Measurements from ENCODE around the gene AJAP1. TPM values are rescaled to one million over a fixed set of nuclear protein-coding genes. Genes with fewer than 3 reads are reported as not detected.

Gene AJAP1
- total RNA-seq, 1 experiment from 2014 or later, result not detected

DNA sequence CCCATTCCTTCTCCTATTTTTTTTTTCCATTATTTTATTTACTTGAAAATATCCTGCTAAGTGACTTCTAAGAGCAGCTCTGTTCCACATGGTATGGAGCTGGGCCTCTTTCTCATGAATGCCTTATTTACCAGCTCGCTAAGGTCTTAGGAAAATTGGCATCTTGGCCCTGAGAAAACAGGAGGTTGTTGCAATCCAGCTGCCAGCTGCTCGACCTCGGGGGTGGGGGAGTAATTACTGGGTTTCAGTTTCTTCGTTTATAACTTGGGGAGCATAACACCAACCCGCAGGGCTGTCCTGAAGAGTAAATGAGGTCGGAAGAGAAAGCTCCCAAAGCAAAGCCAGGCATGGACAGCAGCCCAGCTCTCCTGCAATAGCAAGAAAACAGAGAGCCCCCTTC, 176.3 kb downstream of the AJAP1 start:
- no peak overlapping the region for H3K27ac ChIP-seq
- H3K4me1 ChIP-seq (replicated peaks; ENCODE audit: insufficient read depth), result no peaks in the 10 kb centered on the region
- H4K20me1 ChIP-seq (ENCODE audit: insufficient read depth), result no peaks in the 10 kb centered on the region
- H3K4me2 ChIP-seq, result no peak overlapping the region
- no peaks in the 10 kb centered on the region for H3K9me3 ChIP-seq (ENCODE audit: insufficient read depth, low read depth)
- BruUV-seq (replicated peaks), result no TSS peak
- no peaks in the 10 kb centered on the region for H3K27me3 ChIP-seq (ENCODE audit: insufficient read depth, low read depth)
- no peaks in the 10 kb centered on the region for H3K9me2 ChIP-seq (ENCODE audit: insufficient read depth)
- no peak overlapping the region for H2AFZ ChIP-seq
- ChIA-PET POLR2A (ENCODE audit: unreplicated experiment) (no interaction called here), CTCF (no interaction called here)
- H3F3A ChIP-seq (ENCODE audit: insufficient read depth, low read depth), result no peaks in the 10 kb centered on the region
- H3K4me3 ChIP-seq, result no peak overlapping the region
- no peak for DNase-seq
- no peaks in the 10 kb centered on the region for H3K36me3 ChIP-seq (ENCODE audit: low read depth)
- TF ChIP-seq EZH2 (IDR thresholded peaks at IDR 0.05; ENCODE audit: low read depth), result no peak
- TF ChIP-seq CTCF (conservative IDR thresholded peaks at IDR 0.05), result no peak
- intact Hi-C loops (cut with micrococcal nuclease; ENCODE audit: unreplicated experiment), result no loop called here
- H3K79me2 ChIP-seq (ENCODE audit: low read depth), result no peaks in the 10 kb centered on the region

DNA sequence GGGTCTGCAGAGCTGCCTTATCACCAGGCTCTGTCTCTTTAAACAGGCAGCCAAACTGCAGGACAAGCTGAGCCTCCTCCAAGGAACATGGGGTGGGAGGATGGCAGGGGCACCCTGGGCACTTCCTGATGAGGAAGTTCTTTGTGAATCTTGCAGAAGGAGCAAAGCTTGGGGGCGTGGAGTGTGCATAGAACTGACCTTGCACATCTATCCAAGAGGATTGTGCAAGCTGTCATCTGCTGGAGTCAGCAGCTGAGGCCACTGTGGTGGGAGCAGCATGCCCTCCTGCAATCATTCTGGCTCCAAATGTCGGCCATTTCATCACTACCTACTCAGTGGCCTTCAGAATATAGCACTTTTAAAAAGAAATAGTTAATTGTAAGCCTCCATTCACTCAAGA, 182.2 kb downstream of the AJAP1 start:
- no peak overlapping the region for H3K4me2 ChIP-seq
- H3K9me3 ChIP-seq (ENCODE audit: insufficient read depth, low read depth), result no peaks in the 10 kb centered on the region
- H3K4me3 ChIP-seq, result no peak overlapping the region
- intact Hi-C loops (cut with micrococcal nuclease; ENCODE audit: unreplicated experiment), result no loop called here
- H3K79me2 ChIP-seq (ENCODE audit: low read depth), result no peaks in the 10 kb centered on the region
- POLR2A ChIA-PET (ENCODE audit: unreplicated experiment), result no interaction called here
- H3F3A ChIP-seq (ENCODE audit: insufficient read depth, low read depth), result no peaks in the 10 kb centered on the region
- no peaks in the 10 kb centered on the region for H4K20me1 ChIP-seq (ENCODE audit: insufficient read depth)
- no peak for TF ChIP-seq EZH2 (IDR thresholded peaks at IDR 0.05; ENCODE audit: low read depth)
- no peak for TF ChIP-seq CTCF (conservative IDR thresholded peaks at IDR 0.05)
- H3K4me1 ChIP-seq (replicated peaks; ENCODE audit: insufficient read depth), result no peaks in the 10 kb centered on the region
- no peaks in the 10 kb centered on the region for H3K27me3 ChIP-seq (ENCODE audit: insufficient read depth, low read depth)
- CTCF ChIA-PET, result no interaction called here
- H2AFZ ChIP-seq, result no peak overlapping the region
- DNase-seq, result no peak
- BruUV-seq (replicated peaks), result no TSS peak
- H3K9me2 ChIP-seq (ENCODE audit: insufficient read depth), result no peaks in the 10 kb centered on the region
- H3K36me3 ChIP-seq (ENCODE audit: low read depth), result no peaks in the 10 kb centered on the region
- no peak overlapping the region for H3K27ac ChIP-seq

DNA sequence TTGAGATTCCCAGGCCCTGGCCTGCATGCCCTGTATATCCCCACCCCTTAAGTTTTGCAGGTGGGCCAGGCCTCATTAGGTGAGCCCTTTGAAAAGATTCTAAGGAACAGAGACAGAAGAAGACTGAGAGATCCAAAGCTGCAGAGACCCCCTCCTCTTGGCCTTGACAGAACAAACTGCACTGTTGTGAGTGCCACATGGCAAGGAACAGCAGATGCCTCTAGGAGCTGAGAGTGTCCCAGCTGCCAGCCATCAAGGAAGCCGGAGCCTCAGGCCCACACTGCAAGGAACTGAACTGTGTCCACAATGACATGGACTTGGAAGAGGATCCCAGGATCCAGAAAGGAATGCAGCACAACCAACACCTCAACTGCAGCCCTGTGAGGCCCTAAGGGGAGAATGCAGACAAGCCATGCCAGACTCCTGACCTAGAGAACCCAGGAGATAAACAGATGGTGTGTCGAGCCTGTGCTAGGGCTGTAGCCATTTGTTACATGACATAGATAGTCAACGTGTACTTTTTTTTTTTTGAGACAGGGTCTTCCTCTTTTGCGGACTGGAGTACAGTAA, 182.7 kb downstream of the AJAP1 start:
- CTCF ChIA-PET, result no interaction called here
- intact Hi-C loops (cut with micrococcal nuclease; ENCODE audit: unreplicated experiment), result no loop called here
- no peak for TF ChIP-seq EZH2 (IDR thresholded peaks at IDR 0.05; ENCODE audit: low read depth)
- no peak for TF ChIP-seq CTCF (conservative IDR thresholded peaks at IDR 0.05)
- no peaks in the 10 kb centered on the region for H3F3A ChIP-seq (ENCODE audit: insufficient read depth, low read depth)
- no peak overlapping the region for H2AFZ ChIP-seq
- H3K4me2 ChIP-seq, result no peak overlapping the region
- H3K9me2 ChIP-seq (ENCODE audit: insufficient read depth), result no peaks in the 10 kb centered on the region
- POLR2A ChIA-PET (ENCODE audit: unreplicated experiment), result interaction anchor here (0.7 kb wide), 1 partner anchor 1080 kb away, joined by 3 read pairs; no protein-coding TSS in a partner anchor
- no peaks in the 10 kb centered on the region for H3K9me3 ChIP-seq (ENCODE audit: insufficient read depth, low read depth)
- no peak overlapping the region for H3K4me3 ChIP-seq
- no peaks in the 10 kb centered on the region for H3K4me1 ChIP-seq (replicated peaks; ENCODE audit: insufficient read depth)
- H3K27me3 ChIP-seq (ENCODE audit: insufficient read depth, low read depth), result no peaks in the 10 kb centered on the region
- DNase-seq, result no peak
- H3K79me2 ChIP-seq (ENCODE audit: low read depth), result no peaks in the 10 kb centered on the region
- no peaks in the 10 kb centered on the region for H3K36me3 ChIP-seq (ENCODE audit: low read depth)
- no peak overlapping the region for H3K27ac ChIP-seq
- H4K20me1 ChIP-seq (ENCODE audit: insufficient read depth), result no peaks in the 10 kb centered on the region
- no TSS peak for BruUV-seq (replicated peaks)
